ENCODE measurements around the gene MDM2. TPM values are rescaled to one million over a fixed set of nuclear protein-coding genes. Genes with fewer than 3 reads are reported as not detected.

Gene MDM2
- total and polyA plus RNA-seq, 2 donors (not counting 1 experiment from before 2014, with no cell fraction given), result 6.1 to 78.7 TPM

GRCh38 chr12:68821357-68822188, 13.6 kb downstream of the MDM2 start:
- Histone ChIP-seq H3K36me3 (replicated peaks in 1 of 2; ENCODE audit: control extremely low read depth in 1 of 2, control insufficient read depth in 1 of 2, extremely low read depth in 1 of 2, insufficient read depth in 2 of 2, low read length in 1 of 2) (peaks cover 10 to 71% of the 10 kb centered on the region in 2 experiments), H4K20me1 (ENCODE audit: control insufficient read depth, insufficient read depth, low read length, poor library complexity, severe bottlenecking) (no peaks in the 10 kb centered on the region)

More at GRCh38 chr12:68821357-68822188, 13.6 kb downstream of the MDM2 start:
- Mint-ChIP-seq H3K27me3 (no peaks in the 10 kb centered on the region), H3K9me3 (ENCODE audit: insufficient read depth) (no peaks in the 10 kb centered on the region), H3K27ac (peak overlapping the region; percentile 56), H3K4me3 (no peak overlapping the region), H3K4me1 (peaks cover 12% of the 10 kb centered on the region)
- no peak overlapping the region for H3K4me2 ChIP-seq (replicated peaks; ENCODE audit: low read depth, low read length, poor library complexity, severe bottlenecking)
- TF ChIP-seq EZH2 (IDR thresholded peaks at IDR 0.05; ENCODE audit: borderline replicate concordance, insufficient read depth, low read depth, low read length, poor library complexity, severe bottlenecking), result no peak
- no peak for TF ChIP-seq CTCF (IDR thresholded peaks at IDR 0.05)
- no peak overlapping the region for H3K4me3 ChIP-seq (ENCODE audit: control extremely low read depth in 1 of 5, extremely low read depth in 1 of 5, insufficient read depth in 1 of 5, low read depth in 2 of 5, low read length in 4 of 5)
- H3K4me1 ChIP-seq (ENCODE audit: control insufficient read depth in 2 of 2, insufficient read depth in 2 of 2, low read length in 2 of 2), result peaks cover 0 to 3% of the 10 kb centered on the region in 2 donors
- H3K27me3 ChIP-seq (replicated peaks in 1 of 4; ENCODE audit: control extremely low read depth in 1 of 4, control insufficient read depth in 3 of 4, insufficient read depth in 4 of 4, low read length in 3 of 4), result no peaks in the 10 kb centered on the region
- no peak overlapping the region for H3K9ac ChIP-seq (ENCODE audit: low read length)
- intact Hi-C loops (cut with micrococcal nuclease), result no loop called here
- ChIA-PET POLR2A (no interaction called here), CTCF (interaction anchor here (0.8 to 3.2 kb wide), 2 partner anchors 8 to 75 kb away, joined by 3 to 18 read pairs; no protein-coding TSS in a partner anchor)
- no peak overlapping the region for H2AFZ ChIP-seq (ENCODE audit: insufficient read depth, low read depth, low read length, poor library complexity, severe bottlenecking)
- peaks cover 17% of the 10 kb centered on the region for H3K79me2 ChIP-seq (ENCODE audit: control insufficient read depth, insufficient read depth, low read length)
- no peak for ATAC-seq (ENCODE audit: low read depth)
- H3K27ac ChIP-seq (ENCODE audit: low read length in 2 of 2), result peak overlapping the region in 1 of 2 donors; percentile 47
- no peaks in the 10 kb centered on the region for H3K9me3 ChIP-seq (ENCODE audit: control extremely low read depth in 1 of 3, control insufficient read depth in 2 of 3, insufficient read depth in 1 of 3, low read length in 2 of 3)
- no peak for DNase-seq
- 100% methylated on average over 3 of the region's 6 CpGs for WGBS (ENCODE audit: insufficient coverage)
